GM21825 (cell line): Measurements from ENCODE around the gene BIN2.
A peak's percentile ranks its signal among the peaks of the same experiment; 100 is the strongest.
"Not testable (repeated sequence)": the region's sequence is repeated elsewhere in the genome, so short reads cannot be mapped to it uniquely, and the experiment has no call there.

Experiments
- ATAC-seq: cut with Tn5 transposase; IDR thresholded peaks from one replicate; pipeline ENCODE4 v1.9.1; 2021; ENCODE audit warnings: mild to moderate bottlenecking, moderate library complexity; ENCODE audit not compliant: unreplicated experiment

The BIN2 gene

GRCh38 chr12:51318057-51318806 lies 5.7 kb downstream of the BIN2 start:
- ATAC-seq, result not testable (repeated sequence)

- ATAC-seq, result no peak
Observed at GRCh38 chr12:51311389-51311788, 12.6 kb downstream of the BIN2 start.

- ATAC-seq, result no peak
Observed at GRCh38 chr12:51307655-51308593, 16.1 kb downstream of the BIN2 start.

GRCh38 chr12:51306507-51306906 lies 17.5 kb downstream of the BIN2 start:
- ATAC-seq, result no peak

- ATAC-seq, result not testable (repeated sequence)
Observed at GRCh38 chr12:51300768-51301167, 23.2 kb downstream of the BIN2 start.

- no peak for ATAC-seq
Observed at GRCh38 chr12:51295651-51296050, 28.3 kb downstream of the BIN2 start.

GRCh38 chr12:51294097-51294496 lies 29.9 kb downstream of the BIN2 start:
- not testable (repeated sequence) for ATAC-seq

- no peak for ATAC-seq
Observed at GRCh38 chr12:51293696-51294095, 30.3 kb downstream of the BIN2 start.

- ATAC-seq, result not testable (repeated sequence)
Observed at GRCh38 chr12:51291603-51292513, 32.1 kb downstream of the BIN2 start.

- no peak for ATAC-seq
Observed at GRCh38 chr12:51285843-51286242, 38.1 kb downstream of the BIN2 start.

GRCh38 chr12:51281202-51281924 lies 42.6 kb downstream of the BIN2 start:
- ATAC-seq, result no peak

GRCh38 chr12:51275088-51275487 lies 48.9 kb downstream of the BIN2 start:
- ATAC-seq, result no peak

- ATAC-seq, result not testable (repeated sequence)
Observed at GRCh38 chr12:51272810-51273209, 51.2 kb downstream of the BIN2 start.

GRCh38 chr12:51270951-51271518 lies 52.9 kb downstream of the BIN2 start:
- no peak for ATAC-seq

GRCh38 chr12:51270067-51270950 lies 53.7 kb downstream of the BIN2 start, which contains the start of gene SMAGP:
TSS of gene SMAGP (minus strand) at chr12:51270415. CDS start at chr12:51269278, 1,137 bp downstream.
- ATAC-seq, result peak; percentile 61

GRCh38 chr12:51269174-51270066 lies 54.6 kb downstream of the BIN2 start:
- peak; percentile 45 for ATAC-seq

- no peak for ATAC-seq
Observed at GRCh38 chr12:51265024-51265423, 59.0 kb downstream of the BIN2 start.

- ATAC-seq, result no peak
Observed at GRCh38 chr12:51264297-51264696, 59.7 kb downstream of the BIN2 start.
